ENCODE data around the gene MC1R. TPM values are rescaled to one million over a fixed set of nuclear protein-coding genes. Genes with fewer than 3 reads are reported as not detected.
"Not testable (repeated sequence)": the region's sequence is repeated elsewhere in the genome, so short reads cannot be mapped to it uniquely, and the experiment has no call there.

Gene MC1R
- total RNA-seq, 2 experiments from 2014 or later = 6.7 to 6.9 TPM

- no peak for TF ChIP-seq CTCF (IDR thresholded peaks at IDR 0.05)
- no peak for DNase-seq
- Mint-ChIP-seq H3K9me3 (no peaks in the 10 kb centered on the region), H3K4me1 (ENCODE audit: low read depth) (no peaks in the 10 kb centered on the region), H3K36me3 (ENCODE audit: low read depth) (peaks cover 26% of the 10 kb centered on the region), H3K27ac (no peak overlapping the region), H3K4me3 (no peak overlapping the region), H3K27me3 (no peaks in the 10 kb centered on the region)
- ATAC-seq (ENCODE audit: poor library complexity) = no peak
- no peak overlapping the region for H3K4me3 ChIP-seq (ENCODE audit: low read length)
- intact Hi-C loops (cut with DNase I, micrococcal nuclease) = no loop called here
- ChIA-PET POLR2A (no interaction called here), CTCF (no interaction called here)
- no peaks in the 10 kb centered on the region for H3K4me1 ChIP-seq (ENCODE audit: insufficient read depth, low read length)
- no peak overlapping the region for H3K27ac ChIP-seq (ENCODE audit: low read depth in 1 of 2, low read length in 2 of 2)
- peaks cover 9% of the 10 kb centered on the region for H3K36me3 ChIP-seq (ENCODE audit: insufficient read depth, low read length)
- H3K27me3 ChIP-seq (ENCODE audit: control insufficient read depth in 1 of 2, insufficient read depth in 2 of 2, low read length in 2 of 2) = no peaks in the 10 kb centered on the region
- no peaks in the 10 kb centered on the region for H3K9me3 ChIP-seq (ENCODE audit: control insufficient read depth in 1 of 2, insufficient read depth in 1 of 2, low read length in 2 of 2)
Observed at GRCh38 chr16:89964201-89964600, 45.5 kb downstream of the MC1R start.

- no peaks in the 10 kb centered on the region for H3K4me1 Mint-ChIP-seq (ENCODE audit: low read depth)
- H3K4me1 ChIP-seq (ENCODE audit: insufficient read depth, low read length) = peaks cover 6% of the 10 kb centered on the region
- intact Hi-C loops (cut with DNase I, micrococcal nuclease) = no loop called here
- H3K36me3 Mint-ChIP-seq (ENCODE audit: low read depth) = peaks cover 14% of the 10 kb centered on the region
- no peak overlapping the region for H3K4me3 ChIP-seq (ENCODE audit: low read length)
- no peak overlapping the region for H3K4me3 Mint-ChIP-seq
- ATAC-seq (ENCODE audit: poor library complexity) (no peak), DNase-seq (no peak)
- no peaks in the 10 kb centered on the region for H3K27me3 Mint-ChIP-seq
- no peak overlapping the region for H3K27ac Mint-ChIP-seq
- no peak for TF ChIP-seq CTCF (IDR thresholded peaks at IDR 0.05)
- CTCF ChIA-PET = no interaction called here
- H3K9me3 ChIP-seq (ENCODE audit: control insufficient read depth in 1 of 2, insufficient read depth in 1 of 2, low read length in 2 of 2) = no peaks in the 10 kb centered on the region
- H3K9me3 Mint-ChIP-seq = no peaks in the 10 kb centered on the region
- H3K27ac ChIP-seq (ENCODE audit: low read depth in 1 of 2, low read length in 2 of 2) = no peak overlapping the region
- H3K27me3 ChIP-seq (ENCODE audit: control insufficient read depth in 1 of 2, insufficient read depth in 2 of 2, low read length in 2 of 2) = no peaks in the 10 kb centered on the region
- H3K36me3 ChIP-seq (ENCODE audit: insufficient read depth, low read length) = peaks cover 9% of the 10 kb centered on the region
- POLR2A ChIA-PET = no interaction called here
Observed at GRCh38 chr16:89965447-89966225, 47.0 kb downstream of the MC1R start.

- ChIA-PET CTCF (no interaction called here), POLR2A (no interaction called here)
- H3K27ac Mint-ChIP-seq = no peak overlapping the region
- ATAC-seq (ENCODE audit: poor library complexity) (no peak), DNase-seq (no peak)
- H3K9me3 ChIP-seq (ENCODE audit: control insufficient read depth in 1 of 2, insufficient read depth in 1 of 2, low read length in 2 of 2) = no peaks in the 10 kb centered on the region
- peaks cover 17% of the 10 kb centered on the region for H3K4me1 ChIP-seq (ENCODE audit: insufficient read depth, low read length)
- no peaks in the 10 kb centered on the region for H3K27me3 ChIP-seq (ENCODE audit: control insufficient read depth in 1 of 2, insufficient read depth in 2 of 2, low read length in 2 of 2)
- peaks cover 14% of the 10 kb centered on the region for H3K36me3 Mint-ChIP-seq (ENCODE audit: low read depth)
- H3K27ac ChIP-seq (ENCODE audit: low read depth in 1 of 2, low read length in 2 of 2) = no peak overlapping the region
- peaks cover 10% of the 10 kb centered on the region for H3K4me1 Mint-ChIP-seq (ENCODE audit: low read depth)
- H3K9me3 Mint-ChIP-seq = no peaks in the 10 kb centered on the region
- no peak overlapping the region for H3K4me3 Mint-ChIP-seq
- TF ChIP-seq CTCF (IDR thresholded peaks at IDR 0.05) = no peak
- intact Hi-C loops (cut with DNase I, micrococcal nuclease) = no loop called here
- H3K36me3 ChIP-seq (ENCODE audit: insufficient read depth, low read length) = peaks cover 2% of the 10 kb centered on the region
- H3K27me3 Mint-ChIP-seq = no peaks in the 10 kb centered on the region
- no peak overlapping the region for H3K4me3 ChIP-seq (ENCODE audit: low read length)
Observed at GRCh38 chr16:89966756-89967155, 48.1 kb downstream of the MC1R start.

- H3K27me3 Mint-ChIP-seq; ATAC-seq (ENCODE audit: poor library complexity); H3K27ac Mint-ChIP-seq; POLR2A ChIA-PET; H3K27ac ChIP-seq (ENCODE audit: low read depth in 1 of 2, low read length in 2 of 2); H3K4me3 ChIP-seq (ENCODE audit: low read length); H3K9me3 ChIP-seq (ENCODE audit: control insufficient read depth in 1 of 2, insufficient read depth in 1 of 2, low read length in 2 of 2); H3K27me3 ChIP-seq (ENCODE audit: control insufficient read depth in 1 of 2, insufficient read depth in 2 of 2, low read length in 2 of 2); CTCF ChIA-PET; H3K9me3 Mint-ChIP-seq; H3K36me3 ChIP-seq (ENCODE audit: insufficient read depth, low read length); intact Hi-C loops (cut with DNase I, micrococcal nuclease); H3K4me3 Mint-ChIP-seq: not testable (repeated sequence)
- Mint-ChIP-seq H3K36me3 (ENCODE audit: low read depth) (peaks cover 14% of the 10 kb centered on the region), H3K4me1 (ENCODE audit: low read depth) (peaks cover 12% of the 10 kb centered on the region)
- peaks cover 22% of the 10 kb centered on the region for H3K4me1 ChIP-seq (ENCODE audit: insufficient read depth, low read length)
- peak in 1 of 14 experiments; percentile 23 for DNase-seq
Observed at GRCh38 chr16:89967436-89967835, 48.8 kb downstream of the MC1R start.

GRCh38 chr16:89968074-89968473, 49.4 kb downstream of the MC1R start:
- CTCF ChIA-PET; H3K4me3 ChIP-seq (ENCODE audit: low read length); intact Hi-C loops (cut with DNase I, micrococcal nuclease); ATAC-seq (ENCODE audit: poor library complexity); POLR2A ChIA-PET; H3K27ac Mint-ChIP-seq; H3K27ac ChIP-seq (ENCODE audit: low read depth in 1 of 2, low read length in 2 of 2); H3K36me3 ChIP-seq (ENCODE audit: insufficient read depth, low read length); DNase-seq; H3K27me3 Mint-ChIP-seq; H3K27me3 ChIP-seq (ENCODE audit: control insufficient read depth in 1 of 2, insufficient read depth in 2 of 2, low read length in 2 of 2); H3K9me3 ChIP-seq (ENCODE audit: control insufficient read depth in 1 of 2, insufficient read depth in 1 of 2, low read length in 2 of 2); H3K9me3 Mint-ChIP-seq: not testable (repeated sequence)
- peaks cover 24% of the 10 kb centered on the region for H3K4me1 ChIP-seq (ENCODE audit: insufficient read depth, low read length)
- peaks cover 15% of the 10 kb centered on the region for H3K4me1 Mint-ChIP-seq (ENCODE audit: low read depth)
- H3K36me3 Mint-ChIP-seq (ENCODE audit: low read depth) = peaks cover 18% of the 10 kb centered on the region
- H3K4me3 Mint-ChIP-seq = peak overlapping the region; percentile 15
